Measurements from ENCODE around the gene ICA1L. TPM values are rescaled to one million over a fixed set of nuclear protein-coding genes. Genes with fewer than 3 reads are reported as not detected.
"Not testable (repeated sequence)": the region's sequence is repeated elsewhere in the genome, so short reads cannot be mapped to it uniquely, and the experiment has no call there.

Gene ICA1L
- total RNA-seq, 1 experiment from 2014 or later, result 5.8 TPM

DNA sequence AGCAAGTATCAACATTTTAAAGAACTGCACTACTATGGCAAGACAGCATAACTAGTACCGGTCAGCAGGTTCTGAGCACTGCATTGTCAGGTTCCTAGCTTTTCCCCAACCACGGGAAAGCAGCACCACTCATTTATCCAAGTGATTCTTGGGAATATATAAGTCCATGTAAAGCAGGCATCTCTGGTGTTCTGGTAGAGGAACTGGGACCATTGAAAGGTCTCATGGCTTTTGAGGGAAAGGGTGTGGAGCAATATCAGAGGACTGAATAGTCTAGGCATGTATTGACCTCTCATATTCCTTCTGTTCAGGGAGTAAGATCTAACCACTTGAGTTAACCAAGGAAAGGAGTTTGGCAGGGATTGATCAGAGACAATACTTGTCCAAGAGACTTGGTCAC is 6.1 kb upstream of the ICA1L start:
- Histone ChIP-seq H3K4me1 (no peaks in the 10 kb centered on the region), H3K9me3 (replicated peaks) (no peaks in the 10 kb centered on the region), H3K36me3 (peaks cover 27% of the 10 kb centered on the region), H3K4me3 (no peak overlapping the region), H3K27ac (no peak overlapping the region), H3K27me3 (no peaks in the 10 kb centered on the region)
- DNase-seq, result no peak

DNA sequence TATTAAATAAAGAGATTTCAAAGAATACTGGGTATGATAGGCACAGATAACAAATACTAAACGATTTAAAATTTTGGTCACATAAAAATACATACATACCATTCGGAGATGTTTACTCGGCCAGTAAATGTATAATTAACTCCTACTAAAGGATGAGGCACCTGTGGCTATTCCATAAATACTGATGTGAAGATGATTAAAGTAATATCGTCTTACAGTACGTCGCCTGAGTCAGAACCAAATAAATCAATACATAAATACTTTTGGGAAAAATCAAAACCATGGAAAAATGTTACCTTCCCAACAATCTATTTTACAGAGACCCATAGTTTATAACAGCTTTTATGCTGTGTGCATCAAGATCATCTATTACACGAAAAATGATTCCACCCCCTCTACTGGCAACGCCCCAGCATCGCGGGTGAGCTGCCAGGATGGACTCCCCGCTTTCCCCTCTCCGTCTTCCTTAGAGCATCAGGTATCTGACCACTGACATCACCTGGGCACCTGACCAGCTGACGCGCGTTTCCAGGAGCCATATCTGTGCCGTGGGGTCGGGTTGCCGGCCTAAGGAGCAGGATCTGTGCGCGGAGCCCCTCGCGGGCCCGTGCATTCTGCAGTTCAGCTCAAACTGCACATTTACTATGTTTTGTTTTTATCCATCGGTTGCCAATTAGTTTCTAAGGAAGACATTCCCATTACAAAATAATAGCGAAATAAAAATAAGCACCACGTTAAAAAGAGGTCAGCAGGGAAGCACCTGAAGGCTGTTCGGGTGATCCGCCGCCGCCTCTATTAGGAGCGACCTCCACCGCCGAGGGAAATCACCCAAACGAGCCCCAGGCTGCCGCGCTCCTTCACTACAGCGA is 901 bp downstream of the ICA1L start:
- DNase-seq, result peak; percentile 61 to 74
- peak overlapping the region; percentile 94 for H3K4me3 ChIP-seq
- no peaks in the 10 kb centered on the region for H3K9me3 ChIP-seq (replicated peaks)
- no peaks in the 10 kb centered on the region for H3K36me3 ChIP-seq
- H3K4me1 ChIP-seq, result no peaks in the 10 kb centered on the region
- no peaks in the 10 kb centered on the region for H3K27me3 ChIP-seq
- peak overlapping the region; percentile 63 for H3K27ac ChIP-seq

DNA sequence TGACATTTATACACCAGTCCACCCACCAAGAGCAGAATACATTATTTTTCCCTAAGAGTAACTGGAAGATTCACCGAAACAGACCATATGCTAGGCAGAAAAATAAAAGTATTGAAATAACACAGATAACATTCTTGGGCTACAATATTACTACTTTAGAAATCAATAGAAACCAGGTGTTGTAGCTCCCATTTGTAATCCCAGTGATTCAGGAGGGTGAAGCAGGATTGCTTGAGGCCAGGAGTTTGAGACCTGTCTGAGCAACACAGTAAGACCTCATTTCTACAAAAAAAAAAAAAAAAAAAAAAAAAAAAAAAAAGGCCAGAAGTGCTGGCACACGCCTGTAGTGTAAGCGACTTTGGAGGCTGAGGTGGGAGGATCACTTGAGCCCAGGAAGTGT is 9.6 kb downstream of the ICA1L start:
- Histone ChIP-seq H3K9me3 (replicated peaks) (no peaks in the 10 kb centered on the region), H3K4me1 (no peaks in the 10 kb centered on the region), H3K27me3 (no peaks in the 10 kb centered on the region), H3K4me3 (no peak overlapping the region), H3K27ac (no peak overlapping the region), H3K36me3 (no peaks in the 10 kb centered on the region)
- no peak for DNase-seq

DNA sequence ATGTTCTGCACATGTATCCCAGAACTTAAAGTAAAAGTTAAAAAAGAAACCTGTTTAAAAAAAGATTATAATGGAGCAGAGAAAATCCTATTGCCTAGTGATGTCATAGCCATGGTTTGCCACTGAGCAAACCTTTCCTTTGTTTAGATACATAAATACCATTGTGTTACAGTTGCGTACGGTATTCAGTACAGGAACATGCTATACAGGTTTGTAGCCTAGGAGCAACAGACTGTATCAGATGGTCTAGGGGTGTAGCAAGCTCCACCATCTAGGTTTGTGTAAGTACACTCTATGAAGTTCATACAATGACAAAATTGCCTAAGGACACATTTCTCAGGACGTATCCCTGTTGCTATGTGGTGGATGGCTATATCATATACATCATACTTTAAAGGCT is 13.0 kb downstream of the ICA1L start:
- Histone ChIP-seq H3K36me3 (no peaks in the 10 kb centered on the region), H3K27ac (no peak overlapping the region), H3K9me3 (replicated peaks) (no peaks in the 10 kb centered on the region), H3K4me3 (no peak overlapping the region), H3K4me1 (no peaks in the 10 kb centered on the region), H3K27me3 (no peaks in the 10 kb centered on the region)
- no peak for DNase-seq

DNA sequence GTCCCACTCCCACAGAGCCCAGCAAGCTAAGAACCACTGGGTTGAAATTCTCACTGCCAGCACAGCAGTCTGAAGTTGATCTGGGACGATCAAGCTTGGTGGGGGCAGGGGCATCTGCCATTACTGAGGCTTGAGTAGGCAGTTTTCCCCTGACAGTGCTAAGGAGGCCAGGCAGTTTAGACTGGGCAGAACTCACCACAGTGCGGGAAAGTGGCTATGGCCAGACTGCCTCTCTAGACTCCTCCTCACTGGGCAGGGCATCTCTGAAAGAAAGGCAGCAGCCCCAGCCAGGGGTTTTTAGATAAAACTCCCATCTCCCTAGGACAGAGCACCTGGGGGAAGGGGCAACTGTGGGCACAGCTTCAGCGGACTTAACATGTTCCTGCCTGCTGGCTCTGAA is 22.2 kb downstream of the ICA1L start:
- H3K4me1 ChIP-seq; DNase-seq; H3K27ac ChIP-seq; H3K27me3 ChIP-seq; H3K36me3 ChIP-seq; H3K9me3 ChIP-seq (replicated peaks); H3K4me3 ChIP-seq: not testable (repeated sequence)

DNA sequence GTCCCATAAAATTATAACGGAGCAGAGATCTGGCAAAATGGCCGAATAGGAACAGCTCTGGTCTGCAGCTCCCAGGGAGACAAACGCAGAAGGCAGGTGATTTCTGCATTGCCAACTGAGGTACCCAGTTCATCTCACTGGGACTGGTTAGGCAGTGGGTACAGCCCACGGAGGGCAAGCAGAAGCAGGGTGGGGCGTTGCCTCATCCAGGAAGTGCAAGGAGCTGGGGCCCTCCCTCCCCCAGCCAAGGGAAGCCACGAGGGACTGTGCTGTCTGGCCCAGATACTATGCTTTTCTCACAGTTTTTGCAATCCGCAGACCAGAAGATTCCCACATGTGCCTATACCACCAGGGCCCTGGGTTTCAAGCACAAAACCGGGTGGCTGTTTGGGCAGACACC is 22.8 kb downstream of the ICA1L start:
- Histone ChIP-seq H3K4me3 (no peak overlapping the region), H3K9me3 (replicated peaks) (no peaks in the 10 kb centered on the region)

DNA sequence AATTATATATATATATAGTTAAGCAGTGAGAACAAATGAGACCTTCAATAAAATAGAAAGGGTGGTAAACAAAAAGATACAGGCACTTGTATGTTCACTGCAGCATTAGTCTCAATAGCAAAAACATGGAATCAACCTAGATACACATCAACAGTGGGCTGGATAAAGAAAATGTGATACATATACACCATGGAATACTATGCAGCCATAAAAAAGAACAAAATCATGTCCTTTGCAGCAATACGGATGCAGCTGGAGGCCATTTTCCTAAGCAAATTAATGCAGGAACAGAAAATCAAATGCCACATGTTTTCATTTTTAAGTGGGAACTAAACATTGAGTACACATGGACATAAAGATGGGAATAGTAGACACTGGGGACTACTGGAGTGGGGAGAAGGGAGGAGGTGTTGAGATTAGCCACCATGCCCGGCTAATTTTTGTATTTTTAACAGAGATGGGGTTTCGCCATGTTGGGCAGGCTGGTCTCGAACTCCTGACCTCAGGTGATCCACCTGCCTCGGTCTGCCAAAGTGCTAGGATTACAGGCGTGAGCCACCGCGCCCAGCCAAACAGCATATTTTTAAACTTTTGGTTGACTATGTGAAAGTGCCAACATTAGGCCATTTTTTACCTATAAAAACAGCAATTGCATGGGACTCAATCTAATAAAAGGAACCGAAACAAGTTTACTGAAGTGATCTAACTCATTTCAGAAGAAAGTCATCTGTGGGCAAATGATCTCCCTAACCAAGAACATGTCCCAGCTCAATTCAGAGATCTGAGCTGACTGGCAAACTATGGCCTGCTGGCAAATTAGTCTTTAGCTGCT is 23.7 kb downstream of the ICA1L start:
- H3K4me3 ChIP-seq, result no peak overlapping the region
- DNase-seq, result no peak
- H3K4me1 ChIP-seq, result no peaks in the 10 kb centered on the region
- H3K36me3 ChIP-seq, result no peaks in the 10 kb centered on the region
- no peak overlapping the region for H3K27ac ChIP-seq
- no peaks in the 10 kb centered on the region for H3K9me3 ChIP-seq (replicated peaks)
- H3K27me3 ChIP-seq, result no peaks in the 10 kb centered on the region

More for the DNA sequence above, 22.8 kb downstream of the ICA1L start:
- H3K27me3 ChIP-seq, result no peaks in the 10 kb centered on the region
- H3K4me1 ChIP-seq, result no peaks in the 10 kb centered on the region
- H3K27ac ChIP-seq, result no peak overlapping the region
- no peak for DNase-seq
- no peaks in the 10 kb centered on the region for H3K36me3 ChIP-seq

DNA sequence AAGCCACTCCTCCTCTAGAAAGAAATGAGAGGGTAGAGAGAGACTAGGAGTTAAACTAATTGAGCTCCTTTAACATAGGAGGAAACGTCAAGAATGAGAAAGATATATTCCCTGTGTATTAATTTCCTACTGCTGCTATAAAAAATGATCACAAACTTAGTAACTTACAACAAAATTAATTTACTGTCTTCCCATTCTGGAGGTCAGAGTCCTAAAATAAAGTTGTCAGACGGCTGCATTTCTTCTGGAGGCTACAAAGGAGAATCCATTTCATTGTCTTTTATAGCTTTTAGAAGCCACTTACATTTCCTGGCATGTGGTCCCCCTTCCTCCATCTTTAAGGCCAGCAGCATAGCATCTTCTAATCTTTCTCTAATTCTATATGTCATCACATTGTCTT is 26.9 kb downstream of the ICA1L start:
- no peaks in the 10 kb centered on the region for H3K27me3 ChIP-seq
- no peaks in the 10 kb centered on the region for H3K4me1 ChIP-seq
- H3K9me3 ChIP-seq (replicated peaks), result no peaks in the 10 kb centered on the region
- no peak for DNase-seq
- no peaks in the 10 kb centered on the region for H3K36me3 ChIP-seq
- H3K27ac ChIP-seq, result no peak overlapping the region
- no peak overlapping the region for H3K4me3 ChIP-seq

DNA sequence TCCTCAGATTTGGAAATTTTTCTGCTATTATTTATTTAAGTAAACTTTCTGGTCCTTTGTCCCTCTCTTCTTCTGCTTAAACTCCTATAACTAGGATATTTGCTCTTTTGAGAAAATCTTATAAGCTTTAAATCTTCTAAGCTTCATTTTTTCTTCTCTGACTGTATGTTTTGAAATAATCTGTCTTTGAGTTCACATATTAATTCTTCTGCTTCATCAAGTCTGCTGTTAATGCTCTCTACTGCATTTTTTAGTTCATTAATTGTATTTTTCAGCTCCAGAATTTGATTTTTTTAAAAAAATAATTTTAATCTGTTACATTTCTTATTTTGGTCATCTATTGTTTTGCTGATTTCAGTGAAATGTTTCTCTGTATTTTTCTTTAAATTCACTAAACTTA is 28.9 kb downstream of the ICA1L start:
- Histone ChIP-seq H3K27ac (no peak overlapping the region), H3K4me3 (no peak overlapping the region), H3K27me3 (no peaks in the 10 kb centered on the region), H3K4me1 (no peaks in the 10 kb centered on the region), H3K9me3 (replicated peaks) (no peaks in the 10 kb centered on the region), H3K36me3 (no peaks in the 10 kb centered on the region)
- DNase-seq, result no peak

DNA sequence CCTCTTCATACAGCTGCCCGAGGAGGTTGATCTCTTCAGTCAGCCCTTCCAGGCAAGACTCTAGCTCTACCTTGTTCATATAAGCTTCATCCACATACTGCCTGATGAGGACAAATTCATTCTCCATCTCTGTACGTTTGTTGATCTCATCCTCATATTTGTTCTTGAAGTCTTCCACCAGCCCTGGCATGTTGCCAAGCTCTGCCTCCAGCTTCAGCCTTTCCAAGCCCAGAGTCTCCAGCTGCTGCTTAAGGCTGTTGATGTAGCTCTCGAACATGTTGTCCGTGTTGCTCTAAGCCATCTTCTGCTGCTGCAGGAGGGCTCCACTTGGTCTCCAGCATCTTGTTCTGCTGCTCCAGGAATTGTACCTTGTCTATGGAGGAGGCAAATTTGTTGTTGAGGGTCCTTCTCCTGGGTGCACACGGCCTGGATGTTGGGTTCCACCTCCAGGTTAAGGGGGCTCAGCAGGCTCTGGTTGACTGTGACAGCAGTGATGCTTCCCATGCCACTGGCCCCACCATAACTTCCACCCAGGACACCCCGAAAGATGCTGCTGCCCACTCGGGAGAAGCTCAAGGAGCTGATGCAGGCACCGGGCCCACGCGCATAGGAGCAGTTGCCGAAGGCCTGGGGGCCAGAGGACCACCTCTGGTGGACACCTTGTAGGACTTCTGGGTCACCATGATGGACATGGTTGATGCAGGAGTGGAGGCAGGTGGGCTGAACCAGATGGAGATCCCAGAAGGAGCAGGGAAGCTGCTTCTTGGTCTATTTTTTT is 30.3 kb downstream of the ICA1L start:
- DNase-seq, result peak; percentile 9 to 26
- H3K36me3 ChIP-seq, result no peaks in the 10 kb centered on the region
- no peaks in the 10 kb centered on the region for H3K9me3 ChIP-seq (replicated peaks)
- no peaks in the 10 kb centered on the region for H3K27me3 ChIP-seq
- no peak overlapping the region for H3K27ac ChIP-seq
- H3K4me1 ChIP-seq, result no peaks in the 10 kb centered on the region
- H3K4me3 ChIP-seq, result no peak overlapping the region

DNA sequence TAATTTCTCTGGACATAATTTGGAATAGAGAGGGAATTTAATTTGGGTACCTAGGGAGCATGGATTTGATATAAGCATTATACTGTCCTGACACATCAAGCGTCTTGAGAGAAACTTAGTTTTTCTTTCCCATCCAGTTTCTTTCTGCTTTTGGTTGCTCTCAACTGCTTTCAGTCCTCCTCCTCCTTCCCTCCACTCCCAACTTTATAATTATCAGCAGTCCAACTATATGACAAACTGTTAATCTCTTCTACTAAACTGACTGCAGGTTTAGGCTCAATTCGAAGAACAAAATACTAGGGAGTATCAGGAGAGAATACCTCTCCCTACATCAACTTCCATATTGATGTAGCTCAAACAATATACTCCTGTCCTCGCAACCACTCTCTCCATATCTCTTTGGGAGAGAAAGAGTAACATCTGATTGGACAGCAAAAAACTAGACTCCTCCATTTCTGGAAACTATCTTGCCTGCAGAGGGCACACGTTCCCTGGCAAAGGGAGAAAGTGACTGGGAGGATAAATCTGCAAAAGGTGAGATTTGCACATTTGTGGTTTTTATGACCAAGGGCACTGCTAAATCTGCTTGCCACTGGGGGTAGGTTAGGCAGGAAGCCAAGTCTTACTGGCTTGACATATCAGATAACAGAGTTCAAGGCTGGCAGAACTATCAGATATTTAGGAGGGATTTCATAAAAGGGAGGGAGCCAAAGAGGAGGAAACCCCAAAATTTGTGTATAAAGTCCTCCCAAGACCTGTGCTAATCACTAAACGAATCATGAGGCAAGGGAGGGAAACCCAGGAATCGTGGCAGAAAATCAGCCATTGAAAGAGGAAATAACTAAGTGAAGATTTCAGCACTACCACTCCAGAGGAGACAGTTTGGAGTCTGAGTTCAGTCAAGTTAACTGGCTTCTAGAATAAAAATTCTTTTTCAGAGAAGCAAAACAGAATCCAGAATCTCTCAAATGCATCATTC is 40.0 kb downstream of the ICA1L start:
- Histone ChIP-seq H3K4me3 (no peak overlapping the region), H3K9me3 (replicated peaks) (no peaks in the 10 kb centered on the region)
- DNase-seq, result peak; percentile 60 to 83

DNA sequence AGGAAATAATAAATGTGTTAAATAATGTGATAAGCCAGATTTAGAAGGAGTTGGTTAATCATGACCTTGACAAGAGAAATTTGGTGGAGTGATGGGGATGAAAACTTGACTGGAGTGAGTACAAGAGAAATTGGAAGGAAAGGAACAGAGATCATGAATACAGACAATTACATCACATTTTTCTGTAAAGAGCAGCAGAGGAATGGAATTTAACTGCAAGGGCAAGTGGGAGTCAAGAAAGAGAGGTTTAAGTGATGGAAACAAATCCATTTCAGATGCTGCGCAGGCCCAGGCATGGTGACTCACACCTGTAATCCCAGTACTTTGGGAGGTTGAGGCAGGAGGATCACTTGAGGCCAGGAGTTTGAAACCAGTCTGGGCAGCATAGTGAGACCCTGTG is 46.7 kb downstream of the ICA1L start:
- H3K27ac ChIP-seq, result no peak overlapping the region
- no peaks in the 10 kb centered on the region for H3K27me3 ChIP-seq
- no peaks in the 10 kb centered on the region for H3K9me3 ChIP-seq (replicated peaks)
- H3K4me1 ChIP-seq, result peaks cover 6% of the 10 kb centered on the region; the same call in 1 of the 2 replicates
- H3K4me3 ChIP-seq, result no peak overlapping the region
- H3K36me3 ChIP-seq, result no peaks in the 10 kb centered on the region
- DNase-seq, result no peak

More for the DNA sequence above, 40.0 kb downstream of the ICA1L start:
- Histone ChIP-seq H3K4me1 (0 out of 2 replicates have a peak, but pooled peaks cover 3% of the 10 kb centered on the region), H3K36me3 (no peaks in the 10 kb centered on the region), H3K27me3 (no peaks in the 10 kb centered on the region), H3K27ac (no peak overlapping the region)

DNA sequence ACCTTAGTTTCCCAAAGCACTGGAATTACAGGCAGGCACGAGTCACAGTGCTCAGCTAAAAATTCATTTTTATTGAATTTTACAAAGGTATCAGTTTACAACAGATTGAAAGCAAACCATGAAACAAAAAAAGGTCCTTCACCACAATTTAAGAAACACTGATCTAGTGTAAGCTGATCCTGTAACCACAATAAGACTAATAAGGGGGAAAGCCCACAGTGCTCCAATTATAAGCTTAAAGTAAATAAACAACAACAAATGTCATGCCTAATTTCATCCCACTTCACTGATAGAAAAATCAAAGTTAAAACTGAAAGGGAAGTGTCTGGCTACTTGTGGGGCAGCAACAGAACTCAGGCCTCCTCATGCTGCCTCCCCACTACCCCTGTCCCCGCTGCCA is 49.2 kb downstream of the ICA1L start:
- no peak overlapping the region for H3K4me3 ChIP-seq
- H3K4me1 ChIP-seq, result peaks cover 6% of the 10 kb centered on the region; the same call in 1 of the 2 replicates
- DNase-seq, result peak; percentile 17 to 60
- no peaks in the 10 kb centered on the region for H3K9me3 ChIP-seq (replicated peaks)
- no peaks in the 10 kb centered on the region for H3K36me3 ChIP-seq
- no peak overlapping the region for H3K27ac ChIP-seq
- no peaks in the 10 kb centered on the region for H3K27me3 ChIP-seq

Measured in SJCRH30 (cell line).